HepG2 (cell line): ENCODE results near the gene RAN. TPM values are rescaled to one million over a fixed set of nuclear protein-coding genes. Genes with fewer than 3 reads are reported as not detected.
A peak's percentile ranks its signal among the peaks of the same experiment; 100 is the strongest.

Source experiments
- ARID4A ChIP-seq: sonication (generic); formaldehyde crosslinking; IDR thresholded peaks from 2 replicates; pipeline ENCODE4 v1.5.0; 2020; ENCODE audit warnings: mild to moderate bottlenecking, missing genetic modification reagents, borderline replicate concordance
- DMAP1 ChIP-seq: IDR thresholded peaks from 2 replicates; pipeline ENCODE4 v1.6.1; 2016
- E2F5 ChIP-seq: sonication (generic); formaldehyde crosslinking; conservative IDR thresholded peaks from 2 replicates; pipeline ENCODE4 v1.4.0; 2020; ENCODE audit warnings: missing genetic modification reagents
- ERF ChIP-seq: IDR thresholded peaks from 2 replicates; pipeline ENCODE4 v1.6.1; 2018; ENCODE audit warnings: missing biosample characterization, missing genetic modification reagents
- FOXA3 ChIP-seq: IDR thresholded peaks from 2 replicates; pipeline ENCODE4 v1.6.1; 2016; ENCODE audit warnings: missing genetic modification reagents, missing compliant biosample characterization
- HMGXB4 ChIP-seq, 2 experiments: sonication (generic) in 1 of 2; formaldehyde crosslinking in 1 of 2; IDR thresholded peaks; 2 replicates each; pipeline versions ENCODE4 v1.4.0 to v1.6.1; 2018 to 2020; ENCODE audit warnings: missing genetic modification reagents in 2 of 2, borderline replicate concordance in 1 of 2, low read depth in 1 of 2, mild to moderate bottlenecking in 1 of 2, missing biosample characterization in 1 of 2
- ISL2 ChIP-seq: sonication (generic); formaldehyde crosslinking; IDR thresholded peaks from 2 replicates; pipeline ENCODE4 v1.5.0; 2020; ENCODE audit warnings: missing genetic modification reagents
- KDM4B ChIP-seq: sonication (generic); formaldehyde crosslinking; IDR thresholded peaks from 2 replicates; pipeline ENCODE4 v1.4.0; 2020; ENCODE audit warnings: missing genetic modification reagents
- KDM5B ChIP-seq: sonication (generic); formaldehyde crosslinking; IDR thresholded peaks from 2 replicates; pipeline ENCODE4 v1.4.0; 2020; ENCODE audit warnings: missing genetic modification reagents, mild to moderate bottlenecking, borderline replicate concordance
- KMT2B ChIP-seq: IDR thresholded peaks from 2 replicates; pipeline ENCODE4 v1.6.1; 2016; ENCODE audit warnings: missing genetic modification reagents, missing compliant biosample characterization
- NR1H2 ChIP-seq: sonication (generic); formaldehyde crosslinking; IDR thresholded peaks from 2 replicates; pipeline ENCODE4 v1.8.1; 2022; ENCODE audit warnings: low read depth, missing genetic modification reagents, borderline replicate concordance
- PRDM4 ChIP-seq: sonication (generic); formaldehyde crosslinking; IDR thresholded peaks from 2 replicates; pipeline ENCODE4 v1.9.0; 2021; ENCODE audit warnings: missing genetic modification reagents, borderline replicate concordance
- SALL1 ChIP-seq: sonication (generic); formaldehyde crosslinking; IDR thresholded peaks from 2 replicates; pipeline ENCODE4 v1.8.0; 2022; ENCODE audit warnings: mild to moderate bottlenecking, missing genetic modification reagents
- ZNF160 ChIP-seq: sonication (generic); formaldehyde crosslinking; IDR thresholded peaks from 2 replicates; pipeline ENCODE4 v1.8.0; 2022; ENCODE audit warnings: mild to moderate bottlenecking, inconsistent platforms, missing genetic modification reagents
- ZNF225 ChIP-seq: sonication (generic); formaldehyde crosslinking; IDR thresholded peaks from 2 replicates; pipeline ENCODE4 v1.4.0; 2020; ENCODE audit warnings: mild to moderate bottlenecking, missing genetic modification reagents
- ZNF333 ChIP-seq: sonication (generic); formaldehyde crosslinking; IDR thresholded peaks from 2 replicates; pipeline ENCODE4 v1.4.0; 2020; ENCODE audit warnings: mild to moderate bottlenecking, missing genetic modification reagents, borderline replicate concordance
- ZNF543 ChIP-seq: sonication (generic); formaldehyde crosslinking; IDR thresholded peaks from 2 replicates; pipeline ENCODE4 v1.4.0; 2020; ENCODE audit warnings: mild to moderate bottlenecking, missing genetic modification reagents
- ZNF572 ChIP-seq: sonication (generic); formaldehyde crosslinking; IDR thresholded peaks from 2 replicates; pipeline ENCODE4 v1.5.1; 2020; ENCODE audit warnings: mild to moderate bottlenecking, missing genetic modification reagents
- ZNF678 ChIP-seq: sonication (generic); formaldehyde crosslinking; IDR thresholded peaks from 2 replicates; pipeline ENCODE4 v1.4.0; 2020; ENCODE audit warnings: mild to moderate bottlenecking, missing genetic modification reagents
- ZZZ3 ChIP-seq: sonication (generic); formaldehyde crosslinking; IDR thresholded peaks from 2 replicates; pipeline ENCODE4 v1.4.0; 2020; ENCODE audit warnings: missing genetic modification reagents, mild to moderate bottlenecking, borderline replicate concordance
- polyA plus RNA-seq, 8 experiments: library from polyadenylated mRNA; depleted of rRNA in 3 of 8; stranded (reverse) in 7 of 8; unstranded in 1 of 8; fragments of >200 nt; fragmentation: Illumina TruSeq in 4 of 8; extraction: Trizol in 4 of 8; gene quantifications; 2 replicates each; pipeline versions ENCODE4 v1.2.1 to v1.2.3, GENCODE V29; 2011 to 2016; ENCODE audit warnings: low read depth in 4 of 8, missing spikeins in 1 of 8, mixed read lengths in 1 of 8; ENCODE audit not compliant: insufficient read depth in 1 of 8
- total RNA-seq, 5 experiments: library from RNA; depleted of rRNA; stranded (reverse); fragments of >200 nt; fragmentation: Illumina TruSeq; extraction: Trizol; gene quantifications; 2 replicates each; pipeline ENCODE4 v1.2.3, GENCODE V29; 2016; ENCODE audit warnings: low read depth in 1 of 5

Gene RAN
- total and polyA plus RNA-seq, 2 of the 13 experiments (the other 11 are each of a cell fraction or from before 2014, with no cell fraction given) = 1,335 to 1,630 TPM

GRCh38 chr12:130870442-130871285 is 1.2 kb upstream of the RAN start (continued):
- no peak for TF ChIP-seq ZNF678 (CRISPR knock-in tag)
- TF ChIP-seq ZNF543 (CRISPR knock-in tag) = no peak
- 0 out of 2 replicates have a peak, but pooled peaks have one; percentile 23 for TF ChIP-seq ERF (CRISPR knock-in tag)
- no peak for TF ChIP-seq KDM4B (CRISPR knock-in tag)
- peak; percentile 33; the same call in 1 of the 2 replicates for TF ChIP-seq SALL1 (CRISPR knock-in tag)
- TF ChIP-seq ZNF333 (CRISPR knock-in tag) = no peak
- TF ChIP-seq PRDM4 (CRISPR knock-in tag) = no peak
- TF ChIP-seq HMGXB4 (CRISPR knock-in tag; IDR thresholded peaks at IDR 0.05; ENCODE audit: borderline replicate concordance in 1 of 2, low read depth in 1 of 2) = peak; percentile 69 to 82
- no peak for TF ChIP-seq ZZZ3 (CRISPR knock-in tag)
- peak; percentile 16; the same call in 1 of the 2 replicates for TF ChIP-seq ARID4A (CRISPR knock-in tag)
- TF ChIP-seq DMAP1 (CRISPR knock-in tag) = peak; percentile 56
- no peak for TF ChIP-seq ZNF572 (CRISPR knock-in tag)
- no peak for TF ChIP-seq NR1H2 (CRISPR knock-in tag)
- no peak for TF ChIP-seq ZNF160 (CRISPR knock-in tag)
- no peak for TF ChIP-seq E2F5 (CRISPR knock-in tag)
- TF ChIP-seq KMT2B (CRISPR knock-in tag) = no peak
- peak; percentile 62 for TF ChIP-seq FOXA3 (CRISPR knock-in tag)
- no peak; the same call in 1 of the 2 replicates for TF ChIP-seq ISL2
- TF ChIP-seq ZNF225 (CRISPR knock-in tag) = no peak
- TF ChIP-seq KDM5B (CRISPR knock-in tag) = no peak
